ENCODE measurements around the gene TRAF2. TPM values are rescaled to one million over a fixed set of nuclear protein-coding genes. Genes with fewer than 3 reads are reported as not detected.

Gene TRAF2
- total RNA-seq, 2 experiments from 2014 or later, result 10.6 to 11.6 TPM

DNA sequence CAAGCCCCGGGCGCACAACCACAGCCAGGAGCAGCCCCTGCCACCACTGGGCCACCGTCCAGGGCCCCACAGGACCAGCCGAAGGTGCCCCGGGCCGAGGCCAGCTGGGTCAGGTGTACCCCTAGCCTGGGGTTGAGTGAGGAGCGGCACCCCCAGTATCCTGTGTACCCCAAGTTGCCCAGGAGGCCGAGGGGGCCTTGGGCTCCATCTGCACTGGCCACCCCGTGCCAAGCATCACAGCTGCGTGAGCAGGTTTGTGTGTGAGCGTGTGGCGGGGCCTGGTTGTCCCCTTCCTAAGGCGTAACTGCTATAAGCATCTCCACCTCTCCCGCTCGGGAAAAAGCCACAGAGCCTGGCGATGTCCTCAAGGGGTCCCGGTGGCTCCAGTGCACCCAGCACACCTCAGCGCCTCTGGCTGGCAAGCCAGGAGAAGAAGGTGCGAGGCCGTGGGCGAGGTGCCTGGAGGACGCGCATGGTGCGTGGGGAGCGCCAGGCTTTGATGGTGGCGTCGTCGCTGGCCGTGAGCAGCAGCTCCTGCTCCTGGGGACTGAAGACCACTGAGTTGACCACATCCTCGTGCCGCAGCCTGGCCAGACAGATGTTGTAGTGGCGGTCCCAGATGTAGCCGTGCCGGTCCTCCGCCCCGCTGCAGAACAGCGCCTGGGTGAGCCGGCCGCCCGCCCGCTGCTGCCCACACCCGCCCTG lies 54.4 kb downstream of the TRAF2 start:
- Histone ChIP-seq H3K27ac (ENCODE audit: low read depth in 1 of 2, low read length in 2 of 2) (no peak overlapping the region), H3K9me3 (ENCODE audit: control insufficient read depth in 1 of 2, insufficient read depth in 1 of 2, low read length in 2 of 2) (peaks cover 0 to 11% of the 10 kb centered on the region in 2 experiments), H3K27me3 (ENCODE audit: control insufficient read depth in 1 of 2, insufficient read depth in 2 of 2, low read length in 2 of 2) (no peaks in the 10 kb centered on the region), H3K4me3 (ENCODE audit: low read length) (no peak overlapping the region), H3K36me3 (ENCODE audit: insufficient read depth, low read length) (peaks cover 34% of the 10 kb centered on the region), H3K4me1 (ENCODE audit: insufficient read depth, low read length) (peaks cover 30% of the 10 kb centered on the region)
- ATAC-seq (ENCODE audit: poor library complexity) (no peak), DNase-seq (no peak)
- Mint-ChIP-seq H3K4me1 (ENCODE audit: low read depth) (peaks cover 5% of the 10 kb centered on the region), H3K27me3 (no peaks in the 10 kb centered on the region), H3K4me3 (no peak overlapping the region), H3K27ac (no peak overlapping the region), H3K36me3 (ENCODE audit: low read depth) (peaks cover 25% of the 10 kb centered on the region), H3K9me3 (no peaks in the 10 kb centered on the region)
- intact Hi-C loops (cut with DNase I, micrococcal nuclease), result loop anchor here (5.0 to 10.0 kb wide), 2 partner anchors 73 to 96 kb away; partner anchors contain the start of genes AJM1 (in 1 of the 2), EDF1 (in 1 of the 2) and PHPT1 (in 1 of the 2)
- ChIA-PET POLR2A (no interaction called here), CTCF (no interaction called here)
- TF ChIP-seq, protein P1, sequence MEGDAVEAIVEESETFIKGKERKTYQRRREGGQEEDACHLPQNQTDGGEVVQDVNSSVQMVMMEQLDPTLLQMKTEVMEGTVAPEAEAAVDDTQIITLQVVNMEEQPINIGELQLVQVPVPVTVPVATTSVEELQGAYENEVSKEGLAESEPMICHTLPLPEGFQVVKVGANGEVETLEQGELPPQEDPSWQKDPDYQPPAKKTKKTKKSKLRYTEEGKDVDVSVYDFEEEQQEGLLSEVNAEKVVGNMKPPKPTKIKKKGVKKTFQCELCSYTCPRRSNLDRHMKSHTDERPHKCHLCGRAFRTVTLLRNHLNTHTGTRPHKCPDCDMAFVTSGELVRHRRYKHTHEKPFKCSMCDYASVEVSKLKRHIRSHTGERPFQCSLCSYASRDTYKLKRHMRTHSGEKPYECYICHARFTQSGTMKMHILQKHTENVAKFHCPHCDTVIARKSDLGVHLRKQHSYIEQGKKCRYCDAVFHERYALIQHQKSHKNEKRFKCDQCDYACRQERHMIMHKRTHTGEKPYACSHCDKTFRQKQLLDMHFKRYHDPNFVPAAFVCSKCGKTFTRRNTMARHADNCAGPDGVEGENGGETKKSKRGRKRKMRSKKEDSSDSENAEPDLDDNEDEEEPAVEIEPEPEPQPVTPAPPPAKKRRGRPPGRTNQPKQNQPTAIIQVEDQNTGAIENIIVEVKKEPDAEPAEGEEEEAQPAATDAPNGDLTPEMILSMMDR (IDR thresholded peaks at IDR 0.05), result no peak

- ATAC-seq (ENCODE audit: poor library complexity) (no peak), DNase-seq (no peak)
- H3K27ac ChIP-seq (ENCODE audit: low read depth in 1 of 2, low read length in 2 of 2), result no peak overlapping the region
- Mint-ChIP-seq H3K9me3 (no peaks in the 10 kb centered on the region), H3K27ac (no peak overlapping the region), H3K4me1 (ENCODE audit: low read depth) (peaks cover 5% of the 10 kb centered on the region), H3K4me3 (no peak overlapping the region), H3K27me3 (no peaks in the 10 kb centered on the region), H3K36me3 (ENCODE audit: low read depth) (peaks cover 25% of the 10 kb centered on the region)
- CTCF ChIA-PET, result no interaction called here
- POLR2A ChIA-PET, result no interaction called here
- no peaks in the 10 kb centered on the region for H3K27me3 ChIP-seq (ENCODE audit: control insufficient read depth in 1 of 2, insufficient read depth in 2 of 2, low read length in 2 of 2)
- peaks cover 0 to 11% of the 10 kb centered on the region in 2 experiments for H3K9me3 ChIP-seq (ENCODE audit: control insufficient read depth in 1 of 2, insufficient read depth in 1 of 2, low read length in 2 of 2)
- H3K4me1 ChIP-seq (ENCODE audit: insufficient read depth, low read length), result peaks cover 33% of the 10 kb centered on the region
- TF ChIP-seq, protein P1 (IDR thresholded peaks at IDR 0.05), result no peak
- intact Hi-C loops (cut with DNase I, micrococcal nuclease), result loop anchor here (5.0 to 10.0 kb wide), 2 partner anchors 74 to 97 kb away; partner anchors contain the start of genes AJM1 (in 1 of the 2), EDF1 (in 1 of the 2) and PHPT1 (in 1 of the 2)
- H3K36me3 ChIP-seq (ENCODE audit: insufficient read depth, low read length), result peaks cover 34% of the 10 kb centered on the region
- no peak overlapping the region for H3K4me3 ChIP-seq (ENCODE audit: low read length)
These were observed 55.2 kb downstream of the TRAF2 start for GRCh38 chr9:136941231-136942111.

- H3K27me3 Mint-ChIP-seq, result no peaks in the 10 kb centered on the region
- Histone ChIP-seq H3K36me3 (ENCODE audit: insufficient read depth, low read length) (peaks cover 34% of the 10 kb centered on the region), H3K4me1 (ENCODE audit: insufficient read depth, low read length) (peaks cover 33% of the 10 kb centered on the region), H3K9me3 (ENCODE audit: control insufficient read depth in 1 of 2, insufficient read depth in 1 of 2, low read length in 2 of 2) (peaks cover 0 to 7% of the 10 kb centered on the region in 2 experiments), H3K27ac (ENCODE audit: low read depth in 1 of 2, low read length in 2 of 2) (no peak overlapping the region), H3K4me3 (ENCODE audit: low read length) (no peak overlapping the region), H3K27me3 (ENCODE audit: control insufficient read depth in 1 of 2, insufficient read depth in 2 of 2, low read length in 2 of 2) (no peaks in the 10 kb centered on the region)
- H3K36me3 Mint-ChIP-seq (ENCODE audit: low read depth), result peaks cover 25% of the 10 kb centered on the region
- no peak for ATAC-seq (ENCODE audit: poor library complexity)
- no peaks in the 10 kb centered on the region for H3K9me3 Mint-ChIP-seq
- peak overlapping the region; percentile 69 for H3K4me3 Mint-ChIP-seq
- intact Hi-C loops (cut with DNase I, micrococcal nuclease), result loop anchor here (5.0 to 10.0 kb wide), 2 partner anchors 75 to 97 kb away; partner anchors contain the start of genes AJM1 (in 1 of the 2), EDF1 (in 1 of the 2) and PHPT1 (in 1 of the 2)
- ChIA-PET CTCF (interaction anchor here (1.0 kb wide), 1 partner anchor 60 kb away, joined by 5 read pairs; no protein-coding TSS in a partner anchor), POLR2A (no interaction called here)
- DNase-seq, result peak in 1 of 14 experiments; percentile 39
- H3K27ac Mint-ChIP-seq, result no peak overlapping the region
- peaks cover 5% of the 10 kb centered on the region for H3K4me1 Mint-ChIP-seq (ENCODE audit: low read depth)
- TF ChIP-seq, protein P1 (IDR thresholded peaks at IDR 0.05), result no peak
These were observed 56.0 kb downstream of the TRAF2 start for GRCh38 chr9:136942112-136942880.

All from CD4-positive, alpha-beta T cell (primary cell).